AG09319 (cell line): ENCODE measurements around the gene IL32.

Source experiments
- DNase-seq: peaks from one replicate; pipeline ENCODE4 v3.0.0-alpha.2; 2010; ENCODE audit warnings: low read depth; ENCODE audit errors: extremely low read depth
- TF ChIP-seq, protein P1 (sequence below): IDR thresholded peaks from 2 replicates; pipeline ENCODE4 v1.5.1; 2011; ENCODE audit warnings: low read depth, mild to moderate bottlenecking, inconsistent platforms, low read length, moderate library complexity

IL32 gene

GRCh38 chr16:3096362-3096761 lies 30.9 kb downstream of the IL32 start:
- TF ChIP-seq, protein P1, sequence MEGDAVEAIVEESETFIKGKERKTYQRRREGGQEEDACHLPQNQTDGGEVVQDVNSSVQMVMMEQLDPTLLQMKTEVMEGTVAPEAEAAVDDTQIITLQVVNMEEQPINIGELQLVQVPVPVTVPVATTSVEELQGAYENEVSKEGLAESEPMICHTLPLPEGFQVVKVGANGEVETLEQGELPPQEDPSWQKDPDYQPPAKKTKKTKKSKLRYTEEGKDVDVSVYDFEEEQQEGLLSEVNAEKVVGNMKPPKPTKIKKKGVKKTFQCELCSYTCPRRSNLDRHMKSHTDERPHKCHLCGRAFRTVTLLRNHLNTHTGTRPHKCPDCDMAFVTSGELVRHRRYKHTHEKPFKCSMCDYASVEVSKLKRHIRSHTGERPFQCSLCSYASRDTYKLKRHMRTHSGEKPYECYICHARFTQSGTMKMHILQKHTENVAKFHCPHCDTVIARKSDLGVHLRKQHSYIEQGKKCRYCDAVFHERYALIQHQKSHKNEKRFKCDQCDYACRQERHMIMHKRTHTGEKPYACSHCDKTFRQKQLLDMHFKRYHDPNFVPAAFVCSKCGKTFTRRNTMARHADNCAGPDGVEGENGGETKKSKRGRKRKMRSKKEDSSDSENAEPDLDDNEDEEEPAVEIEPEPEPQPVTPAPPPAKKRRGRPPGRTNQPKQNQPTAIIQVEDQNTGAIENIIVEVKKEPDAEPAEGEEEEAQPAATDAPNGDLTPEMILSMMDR = no peak
- DNase-seq = no peak

GRCh38 chr16:3097266-3097665 lies 31.8 kb downstream of the IL32 start:
- TF ChIP-seq, protein P1 = no peak

GRCh38 chr16:3098459-3099394 lies 33.3 kb downstream of the IL32 start, which contains the start of gene ZSCAN10:
Gene ZSCAN10 (minus strand): TSS chr16:3099294. CDS start chr16:3092937, 6,357 bp downstream.
- no peak for DNase-seq

More at GRCh38 chr16:3097266-3097665, 31.8 kb downstream of the IL32 start:
- DNase-seq = no peak

GRCh38 chr16:3099395-3099731 lies 33.9 kb downstream of the IL32 start:
- TF ChIP-seq, protein P1 = no peak
- no peak for DNase-seq

More at GRCh38 chr16:3098459-3099394, 33.3 kb downstream of the IL32 start, which contains the start of gene ZSCAN10:
- TF ChIP-seq, protein P1 = no peak

DNA sequence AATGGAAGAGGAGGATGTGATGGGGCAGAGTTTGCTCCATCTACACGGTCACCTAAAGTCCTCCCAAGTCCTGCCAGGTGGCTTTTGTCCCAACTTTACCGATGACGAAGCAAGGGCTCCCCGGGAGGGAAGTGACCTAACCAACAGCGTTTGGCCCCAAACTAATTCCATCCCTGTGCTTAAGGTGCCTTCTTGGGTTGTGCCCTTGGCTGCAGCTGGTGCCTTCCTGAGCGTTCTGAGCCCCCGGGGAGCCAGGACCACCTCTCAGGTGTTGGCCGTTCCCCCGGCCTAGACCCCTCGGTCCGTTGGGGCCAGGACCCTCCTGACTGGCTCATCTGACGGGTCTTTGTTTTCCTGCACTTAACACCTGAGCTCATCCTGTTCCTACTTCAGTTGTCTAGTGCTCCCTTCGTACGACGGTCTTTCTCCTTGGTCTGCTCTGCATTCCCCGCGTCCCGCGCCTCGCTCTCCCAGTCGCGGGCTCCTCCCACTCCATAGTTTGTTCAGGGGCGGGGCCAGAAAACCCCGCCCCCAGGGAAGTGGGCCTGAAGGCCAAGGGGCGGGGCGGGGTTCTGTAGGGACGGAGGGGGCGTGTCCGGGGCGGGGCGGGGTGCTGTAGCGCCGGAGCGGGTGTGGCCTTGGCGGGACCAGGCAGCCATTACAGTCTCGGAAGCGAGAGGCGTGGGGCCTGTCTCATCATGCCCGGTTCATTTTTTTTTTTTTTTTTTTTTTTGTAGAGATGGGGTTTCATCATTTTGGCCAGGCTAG lies 34.5 kb downstream of the IL32 start:
- TF ChIP-seq, protein P1 = no peak
- DNase-seq = peak; percentile 45

GRCh38 chr16:3101018-3101840 lies 35.8 kb downstream of the IL32 start:
- no peak for DNase-seq
- TF ChIP-seq, protein P1 = peak; percentile 52
